ENCODE results near the gene RNF166. TPM values are rescaled to one million over a fixed set of nuclear protein-coding genes. Genes with fewer than 3 reads are reported as not detected.

The RNF166 gene
- total and polyA plus RNA-seq, 2 of the 13 experiments (the other 11 are each of a cell fraction or from before 2014, with no cell fraction given): 21.4 to 23.0 TPM

GRCh38 chr16:88700636-88701482, 5.3 kb downstream of the RNF166 start (continued):
- no peak for TF ChIP-seq GMEB2 (CRISPR knock-in tag; IDR thresholded peaks at IDR 0.05; ENCODE audit: low read depth)
- no peak for TF ChIP-seq ZSCAN30 (CRISPR knock-in tag; IDR thresholded peaks at IDR 0.05)
- TF ChIP-seq ZNF326 (CRISPR knock-in tag; IDR thresholded peaks at IDR 0.05; ENCODE audit: borderline replicate concordance): no peak
- TF ChIP-seq ZNF142 (CRISPR knock-in tag; IDR thresholded peaks at IDR 0.05): no peak
- TF ChIP-seq MYNN (CRISPR knock-in tag; IDR thresholded peaks at IDR 0.05; ENCODE audit: low read depth): peak; percentile 43; the same call in 1 of the 2 replicates
- peak; percentile 95 for TF ChIP-seq CEBPG (CRISPR knock-in tag; IDR thresholded peaks at IDR 0.05)
- TF ChIP-seq NCOA1 (CRISPR knock-in tag; IDR thresholded peaks at IDR 0.05): 0 out of 2 replicates have a peak, but pooled peaks have one; percentile 20
- TF ChIP-seq SETDB1 (CRISPR knock-in tag; IDR thresholded peaks at IDR 0.05; ENCODE audit: borderline replicate concordance): no peak
- TF ChIP-seq ZNF790 (CRISPR knock-in tag; IDR thresholded peaks at IDR 0.05; ENCODE audit: borderline replicate concordance): peak; percentile 72
- TF ChIP-seq DMTF1 (CRISPR knock-in tag; IDR thresholded peaks at IDR 0.05): no peak
- peak; percentile 68; the same call in 1 of the 2 replicates for TF ChIP-seq PRDM10 (CRISPR knock-in tag; IDR thresholded peaks at IDR 0.05; ENCODE audit: low read depth)
- TF ChIP-seq CHD4 (IDR thresholded peaks at IDR 0.05; ENCODE audit: borderline replicate concordance, low read length): no peak
- TF ChIP-seq CENPBD1 (CRISPR knock-in tag; IDR thresholded peaks at IDR 0.05; ENCODE audit: borderline replicate concordance, low read depth): no peak
